ENCODE measurements around the gene SERPINH1. TPM values are rescaled to one million over a fixed set of nuclear protein-coding genes. Genes with fewer than 3 reads are reported as not detected.

The SERPINH1 gene
- total and polyA plus RNA-seq, 2 of the 13 experiments (the other 11 are each of a cell fraction or from before 2014, with no cell fraction given), result 83.6 to 83.8 TPM

DNA sequence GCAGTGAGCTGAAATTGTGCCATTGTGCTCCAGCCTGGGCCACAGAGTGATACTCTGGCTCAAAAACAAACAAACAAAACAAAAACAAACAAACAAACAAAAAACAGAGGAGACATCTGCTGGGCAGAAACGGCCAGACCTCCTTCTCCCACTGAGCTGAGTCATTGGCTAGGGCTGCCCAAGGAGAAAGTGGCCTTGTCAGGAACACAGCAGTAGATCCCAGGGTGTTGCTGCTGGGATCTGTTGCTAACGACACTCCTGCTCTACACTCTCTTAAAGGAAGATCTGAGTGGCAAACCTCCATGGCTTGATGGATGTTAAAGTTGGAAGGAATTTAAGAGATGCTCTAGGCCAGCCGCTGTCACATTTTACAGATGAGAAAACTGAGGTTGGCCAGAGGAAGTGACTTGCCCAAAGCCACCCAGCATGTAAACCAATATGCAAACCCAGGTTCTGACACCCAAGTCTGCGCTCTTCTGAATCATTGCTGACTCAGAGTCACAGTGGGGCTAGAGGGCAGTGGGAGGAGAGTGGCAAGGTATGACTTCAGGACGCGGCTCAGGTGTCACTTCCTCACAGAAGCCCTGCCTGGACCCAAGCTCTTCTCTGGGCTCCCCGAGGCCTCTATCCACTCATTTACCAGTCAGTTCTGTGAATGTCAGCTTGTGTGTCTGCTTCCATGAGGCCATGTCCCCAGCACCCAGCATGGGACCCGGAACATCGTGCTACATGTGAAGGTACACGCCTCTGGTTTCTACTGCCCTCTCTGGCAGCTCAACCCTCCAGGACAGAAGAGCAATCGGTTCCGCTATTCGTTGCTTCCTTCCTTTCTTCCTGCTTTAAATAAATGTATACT is 25.0 kb upstream of the SERPINH1 start:
- Histone ChIP-seq H3K4me2 (ENCODE audit: low read depth, low read length) (peak overlapping the region; percentile 54), H3K9ac (ENCODE audit: insufficient read depth, low read depth, low read length) (no peak overlapping the region)
- TF ChIP-seq, protein P1, sequence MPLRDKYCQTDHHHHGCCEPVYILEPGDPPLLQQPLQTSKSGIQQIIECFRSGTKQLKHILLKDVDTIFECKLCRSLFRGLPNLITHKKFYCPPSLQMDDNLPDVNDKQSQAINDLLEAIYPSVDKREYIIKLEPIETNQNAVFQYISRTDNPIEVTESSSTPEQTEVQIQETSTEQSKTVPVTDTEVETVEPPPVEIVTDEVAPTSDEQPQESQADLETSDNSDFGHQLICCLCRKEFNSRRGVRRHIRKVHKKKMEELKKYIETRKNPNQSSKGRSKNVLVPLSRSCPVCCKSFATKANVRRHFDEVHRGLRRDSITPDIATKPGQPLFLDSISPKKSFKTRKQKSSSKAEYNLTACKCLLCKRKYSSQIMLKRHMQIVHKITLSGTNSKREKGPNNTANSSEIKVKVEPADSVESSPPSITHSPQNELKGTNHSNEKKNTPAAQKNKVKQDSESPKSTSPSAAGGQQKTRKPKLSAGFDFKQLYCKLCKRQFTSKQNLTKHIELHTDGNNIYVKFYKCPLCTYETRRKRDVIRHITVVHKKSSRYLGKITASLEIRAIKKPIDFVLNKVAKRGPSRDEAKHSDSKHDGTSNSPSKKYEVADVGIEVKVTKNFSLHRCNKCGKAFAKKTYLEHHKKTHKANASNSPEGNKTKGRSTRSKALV (CRISPR knock-in tag; IDR thresholded peaks at IDR 0.05), result no peak
- TF ChIP-seq NCOA5 (CRISPR knock-in tag; IDR thresholded peaks at IDR 0.05) (no peak), ZNF749 (CRISPR knock-in tag; IDR thresholded peaks at IDR 0.05; ENCODE audit: borderline replicate concordance) (no peak), TBX2 (CRISPR knock-in tag; IDR thresholded peaks at IDR 0.05; ENCODE audit: borderline replicate concordance) (no peak), ZNF629 (CRISPR knock-in tag; conservative IDR thresholded peaks at IDR 0.05) (peak; percentile 88), TOE1 (CRISPR knock-in tag; IDR thresholded peaks at IDR 0.05) (no peak), ELF3 (CRISPR knock-in tag; IDR thresholded peaks at IDR 0.05) (0 out of 2 replicates have a peak, but pooled peaks have one; percentile 15), PRMT3 (CRISPR knock-in tag; IDR thresholded peaks at IDR 0.05; ENCODE audit: borderline replicate concordance, low read depth) (no peak), ZNF790 (CRISPR knock-in tag; IDR thresholded peaks at IDR 0.05; ENCODE audit: borderline replicate concordance) (no peak)
- TF ChIP-seq, protein P2, sequence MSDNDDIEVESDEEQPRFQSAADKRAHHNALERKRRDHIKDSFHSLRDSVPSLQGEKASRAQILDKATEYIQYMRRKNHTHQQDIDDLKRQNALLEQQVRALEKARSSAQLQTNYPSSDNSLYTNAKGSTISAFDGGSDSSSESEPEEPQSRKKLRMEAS (IDR thresholded peaks at IDR 0.05), result 0 out of 2 replicates have a peak, but pooled peaks have one; percentile 24
- TF ChIP-seq, protein P3, sequence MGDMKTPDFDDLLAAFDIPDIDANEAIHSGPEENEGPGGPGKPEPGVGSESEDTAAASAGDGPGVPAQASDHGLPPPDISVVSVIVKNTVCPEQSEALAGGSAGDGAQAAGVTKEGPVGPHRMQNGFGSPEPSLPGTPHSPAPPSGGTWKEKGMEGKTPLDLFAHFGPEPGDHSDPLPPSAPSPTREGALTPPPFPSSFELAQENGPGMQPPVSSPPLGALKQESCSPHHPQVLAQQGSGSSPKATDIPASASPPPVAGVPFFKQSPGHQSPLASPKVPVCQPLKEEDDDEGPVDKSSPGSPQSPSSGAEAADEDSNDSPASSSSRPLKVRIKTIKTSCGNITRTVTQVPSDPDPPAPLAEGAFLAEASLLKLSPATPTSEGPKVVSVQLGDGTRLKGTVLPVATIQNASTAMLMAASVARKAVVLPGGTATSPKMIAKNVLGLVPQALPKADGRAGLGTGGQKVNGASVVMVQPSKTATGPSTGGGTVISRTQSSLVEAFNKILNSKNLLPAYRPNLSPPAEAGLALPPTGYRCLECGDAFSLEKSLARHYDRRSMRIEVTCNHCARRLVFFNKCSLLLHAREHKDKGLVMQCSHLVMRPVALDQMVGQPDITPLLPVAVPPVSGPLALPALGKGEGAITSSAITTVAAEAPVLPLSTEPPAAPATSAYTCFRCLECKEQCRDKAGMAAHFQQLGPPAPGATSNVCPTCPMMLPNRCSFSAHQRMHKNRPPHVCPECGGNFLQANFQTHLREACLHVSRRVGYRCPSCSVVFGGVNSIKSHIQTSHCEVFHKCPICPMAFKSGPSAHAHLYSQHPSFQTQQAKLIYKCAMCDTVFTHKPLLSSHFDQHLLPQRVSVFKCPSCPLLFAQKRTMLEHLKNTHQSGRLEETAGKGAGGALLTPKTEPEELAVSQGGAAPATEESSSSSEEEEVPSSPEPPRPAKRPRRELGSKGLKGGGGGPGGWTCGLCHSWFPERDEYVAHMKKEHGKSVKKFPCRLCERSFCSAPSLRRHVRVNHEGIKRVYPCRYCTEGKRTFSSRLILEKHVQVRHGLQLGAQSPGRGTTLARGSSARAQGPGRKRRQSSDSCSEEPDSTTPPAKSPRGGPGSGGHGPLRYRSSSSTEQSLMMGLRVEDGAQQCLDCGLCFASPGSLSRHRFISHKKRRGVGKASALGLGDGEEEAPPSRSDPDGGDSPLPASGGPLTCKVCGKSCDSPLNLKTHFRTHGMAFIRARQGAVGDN (CRISPR knock-in tag; IDR thresholded peaks at IDR 0.05), result peak; percentile 37

More for the DNA sequence above, 25.0 kb upstream of the SERPINH1 start:
- Histone ChIP-seq H2AFZ (ENCODE audit: low read length) (no peak overlapping the region), H4K20me1 (ENCODE audit: insufficient read depth, low read length) (no peaks in the 10 kb centered on the region), H3K36me3 (replicated peaks in 1 of 2; ENCODE audit: control insufficient read depth in 1 of 2, insufficient read depth in 2 of 2, low read length in 2 of 2) (no peaks in the 10 kb centered on the region), H3K27me3 (ENCODE audit: control insufficient read depth in 1 of 2, insufficient read depth in 2 of 2, low read length in 2 of 2) (peaks cover 4 to 26% of the 10 kb centered on the region in 2 experiments; a peak in 3 of 5 replicates), H3K9me3 (ENCODE audit: low read length) (no peaks in the 10 kb centered on the region), H3K27ac (ENCODE audit: extremely low read length, insufficient read depth, low read length) (no peak overlapping the region), H3K4me1 (ENCODE audit: insufficient read depth, low read length) (peaks cover 45% of the 10 kb centered on the region), H3K4me3 (replicated peaks in 1 of 3; ENCODE audit: insufficient read depth in 1 of 3, low read depth in 2 of 3, low read length in 3 of 3) (0 out of 6 replicates have a peak overlapping the region, but pooled peaks of 1 of the 3 experiments have one; percentile 2), H3K79me2 (ENCODE audit: insufficient read depth, low read length) (no peaks in the 10 kb centered on the region)
- no TSS peak for BruUV-seq (replicated peaks)
- in situ Hi-C loops (cut with HindIII; ENCODE audit: extremely low pct_ligation_motif_present, low pct_unique_long_range_greater_than_20kb), result no loop called here
- ATAC-seq, result peak; percentile 65
- DNase-seq (ENCODE audit: low spot score), result no peak
- FAIRE-seq, result no peak
- ChIA-PET POLR2A (no interaction called here), CTCF (ENCODE audit: low intra/inter-chr PET ratio, low total read pairs) (no interaction called here)
- intact Hi-C loops (cut with micrococcal nuclease; ENCODE audit: unreplicated experiment), result no loop called here
- WGBS (ENCODE audit: low lambda C conversion rate), result 32% methylated on average over 11 of the region's 13 CpGs

All from HepG2 (cell line).